ENCODE measurements around the gene NFIB. TPM values are rescaled to one million over a fixed set of nuclear protein-coding genes. Genes with fewer than 3 reads are reported as not detected.

The NFIB gene
- total RNA-seq, 2 donors from 2014 or later = 54.8 to 114 TPM

- Histone ChIP-seq H3K9me3 (no peaks in the 10 kb centered on the region), H3K4me1 (ENCODE audit: control insufficient read depth in 1 of 2, low read depth in 2 of 2) (peaks cover 7 to 13% of the 10 kb centered on the region in 2 donors), H3K27ac (no peak overlapping the region), H3K4me3 (no peak overlapping the region), H3K27me3 (replicated peaks; ENCODE audit: insufficient read depth) (no peaks in the 10 kb centered on the region), H3K36me3 (no peaks in the 10 kb centered on the region)
- ATAC-seq (ENCODE audit: insufficient number of reproducible peaks, low FRiP score, low read depth) (no peak), DNase-seq (ENCODE audit: low spot score) (no peak)
- no peak for TF ChIP-seq CTCF (IDR thresholded peaks at IDR 0.05)
Measured at GRCh38 chr9:14331120-14331519, 17.2 kb upstream of the NFIB start.

GRCh38 chr9:14327036-14327435, 13.1 kb upstream of the NFIB start:
- Histone ChIP-seq H3K36me3 (no peaks in the 10 kb centered on the region), H3K9me3 (no peaks in the 10 kb centered on the region), H3K4me1 (ENCODE audit: control insufficient read depth in 1 of 2, low read depth in 2 of 2) (peaks cover 17 to 32% of the 10 kb centered on the region in 2 donors), H3K4me3 (no peak overlapping the region), H3K27ac (no peak overlapping the region), H3K27me3 (replicated peaks; ENCODE audit: insufficient read depth) (no peaks in the 10 kb centered on the region)
- DNase-seq (ENCODE audit: low spot score) (no peak), ATAC-seq (ENCODE audit: insufficient number of reproducible peaks, low FRiP score, low read depth) (no peak)
- no peak for TF ChIP-seq CTCF (IDR thresholded peaks at IDR 0.05)

- DNase-seq (ENCODE audit: low spot score) (no peak), ATAC-seq (ENCODE audit: insufficient number of reproducible peaks, low FRiP score, low read depth) (no peak)
- H3K4me3 ChIP-seq = no peak overlapping the region
- no peaks in the 10 kb centered on the region for H3K36me3 ChIP-seq
- H3K9me3 ChIP-seq = no peaks in the 10 kb centered on the region
- no peak for TF ChIP-seq CTCF (IDR thresholded peaks at IDR 0.05)
- H3K27me3 ChIP-seq (replicated peaks; ENCODE audit: insufficient read depth) = no peaks in the 10 kb centered on the region
- peaks cover 17 to 37% of the 10 kb centered on the region in 2 donors for H3K4me1 ChIP-seq (ENCODE audit: control insufficient read depth in 1 of 2, low read depth in 2 of 2)
- H3K27ac ChIP-seq = peak overlapping the region; percentile 61 to 62
Measured at GRCh38 chr9:14326264-14326826, 12.4 kb upstream of the NFIB start.

- H3K36me3 ChIP-seq = no peaks in the 10 kb centered on the region
- H3K4me1 ChIP-seq (ENCODE audit: control insufficient read depth in 1 of 2, low read depth in 2 of 2) = peaks cover 17 to 42% of the 10 kb centered on the region in 2 donors
- H3K27ac ChIP-seq = peak overlapping the region in 1 of 2 donors; percentile 89
- TF ChIP-seq CTCF (IDR thresholded peaks at IDR 0.05) = no peak
- no peaks in the 10 kb centered on the region for H3K27me3 ChIP-seq (replicated peaks; ENCODE audit: insufficient read depth)
- DNase-seq (ENCODE audit: low spot score) (no peak), ATAC-seq (ENCODE audit: insufficient number of reproducible peaks, low FRiP score, low read depth) (no peak)
- no peaks in the 10 kb centered on the region for H3K9me3 ChIP-seq
- H3K4me3 ChIP-seq = no peak overlapping the region
Measured at GRCh38 chr9:14325147-14325546, 11.2 kb upstream of the NFIB start.

- peak overlapping the region; percentile 88 for H3K4me3 ChIP-seq
- peak overlapping the region; percentile 89 to 98 for H3K27ac ChIP-seq
- peaks cover 17 to 52% of the 10 kb centered on the region in 2 donors for H3K4me1 ChIP-seq (ENCODE audit: control insufficient read depth in 1 of 2, low read depth in 2 of 2)
- H3K9me3 ChIP-seq = no peaks in the 10 kb centered on the region
- DNase-seq (ENCODE audit: low spot score) = no peak
- ATAC-seq (ENCODE audit: insufficient number of reproducible peaks, low FRiP score, low read depth) = no peak
- H3K27me3 ChIP-seq (replicated peaks; ENCODE audit: insufficient read depth) = no peaks in the 10 kb centered on the region
- no peaks in the 10 kb centered on the region for H3K36me3 ChIP-seq
- no peak for TF ChIP-seq CTCF (IDR thresholded peaks at IDR 0.05)
Measured at GRCh38 chr9:14323985-14324650, 10.2 kb upstream of the NFIB start.
